GM18517 (cell line): ENCODE measurements around the gene NFILZ.

Experiments used
- ATAC-seq: cut with Tn5 transposase; IDR thresholded peaks from one replicate; pipeline ENCODE4 v1.9.1; 2021; ENCODE audit warnings: mild to moderate bottlenecking, moderate library complexity; ENCODE audit not compliant: unreplicated experiment

Gene NFILZ

DNA sequence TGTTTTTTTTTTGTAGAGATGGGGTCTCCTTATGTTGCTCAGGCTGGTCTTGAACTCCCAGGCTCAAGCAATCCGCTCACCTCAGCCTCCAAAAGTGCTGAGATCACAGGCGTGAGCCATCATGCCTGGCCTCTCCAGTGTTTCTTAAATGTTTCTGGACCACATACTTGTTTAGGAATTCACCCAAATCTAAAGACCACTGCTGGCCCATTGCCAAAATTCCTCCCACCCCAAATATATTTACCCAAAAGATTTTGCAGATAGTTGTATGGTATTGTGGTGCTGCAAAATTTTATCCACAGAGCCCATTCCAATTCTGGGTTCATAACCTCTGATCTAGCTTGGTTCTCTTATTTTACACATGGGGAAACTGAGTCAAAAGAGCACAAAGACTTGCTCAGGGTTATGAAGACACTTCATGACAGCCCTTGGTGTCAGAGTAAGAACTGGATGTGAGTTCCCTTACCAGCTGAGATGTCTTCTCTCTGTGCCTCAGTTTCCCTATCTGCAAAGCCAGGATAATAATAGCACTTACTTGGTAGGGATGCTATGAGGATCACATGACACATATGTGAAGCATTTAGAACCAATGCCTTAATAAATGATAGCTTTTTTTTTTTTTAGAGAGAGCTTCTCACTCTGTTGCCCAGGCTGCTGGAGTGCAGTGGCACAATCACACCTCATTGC lies 10.9 kb downstream of the NFILZ start:
- ATAC-seq, result no peak

DNA sequence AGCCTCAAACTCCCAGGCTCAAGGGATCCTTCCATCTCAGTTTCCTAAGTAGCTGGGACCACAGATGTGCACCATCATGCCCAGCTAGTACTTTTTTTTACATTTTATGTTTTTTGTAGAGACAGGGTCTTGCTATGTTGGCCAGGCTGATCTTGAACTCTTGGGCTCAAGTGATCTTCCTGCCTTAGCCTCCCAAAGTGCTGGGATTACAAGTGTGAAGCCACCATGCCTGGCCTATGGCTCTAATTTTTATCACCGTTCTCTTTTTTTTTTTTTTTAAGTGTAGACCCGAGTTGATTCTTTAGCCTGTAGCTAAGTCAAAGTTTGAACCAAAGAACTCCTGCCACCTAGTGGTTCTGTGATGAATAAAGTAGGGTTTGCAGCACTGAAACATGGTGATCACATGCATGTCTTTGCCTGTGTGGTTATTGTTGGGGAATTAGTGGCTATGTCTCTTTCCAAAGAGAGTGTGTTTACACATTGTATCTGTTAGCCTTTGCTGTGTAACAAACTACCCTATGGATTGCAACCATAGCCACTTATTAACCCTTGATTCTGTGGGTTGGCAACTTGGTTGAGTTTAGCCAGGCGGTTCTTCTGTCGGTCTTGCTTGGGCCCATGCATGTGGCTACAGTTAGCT lies 11.6 kb downstream of the NFILZ start:
- no peak for ATAC-seq

- no peak for ATAC-seq
Observed at GRCh38 chr19:8642561-8642960, 12.1 kb downstream of the NFILZ start.

GRCh38 chr19:8643860-8644653 lies 13.6 kb downstream of the NFILZ start:
- ATAC-seq, result no peak

DNA sequence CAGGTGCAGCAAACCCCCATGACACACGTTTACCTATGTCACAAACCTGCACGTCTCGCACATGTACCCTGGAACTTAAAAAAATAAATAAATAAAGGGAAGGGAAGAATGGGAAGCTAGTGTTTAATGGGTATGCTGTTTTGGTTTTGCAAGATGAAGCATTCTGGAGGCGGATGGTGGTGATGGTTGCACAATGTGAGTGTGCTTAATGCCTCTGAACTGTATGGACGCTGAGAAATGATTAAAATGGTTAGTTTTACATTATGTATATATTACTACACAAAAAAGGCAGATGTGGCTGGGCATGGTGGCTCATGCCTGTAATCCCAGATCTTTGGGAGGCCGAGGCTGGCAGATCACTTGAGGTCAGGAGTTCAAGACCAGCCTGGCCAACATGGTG lies 17.8 kb downstream of the NFILZ start:
- ATAC-seq, result no peak

- no peak for ATAC-seq
Observed at GRCh38 chr19:8654591-8655339, 24.3 kb downstream of the NFILZ start.

- no peak for ATAC-seq
Observed at GRCh38 chr19:8655340-8655709, 24.9 kb downstream of the NFILZ start.

- ATAC-seq, result no peak
Observed at GRCh38 chr19:8657869-8658268, 27.4 kb downstream of the NFILZ start.

GRCh38 chr19:8659905-8660304 lies 29.5 kb downstream of the NFILZ start:
- ATAC-seq, result no peak

DNA sequence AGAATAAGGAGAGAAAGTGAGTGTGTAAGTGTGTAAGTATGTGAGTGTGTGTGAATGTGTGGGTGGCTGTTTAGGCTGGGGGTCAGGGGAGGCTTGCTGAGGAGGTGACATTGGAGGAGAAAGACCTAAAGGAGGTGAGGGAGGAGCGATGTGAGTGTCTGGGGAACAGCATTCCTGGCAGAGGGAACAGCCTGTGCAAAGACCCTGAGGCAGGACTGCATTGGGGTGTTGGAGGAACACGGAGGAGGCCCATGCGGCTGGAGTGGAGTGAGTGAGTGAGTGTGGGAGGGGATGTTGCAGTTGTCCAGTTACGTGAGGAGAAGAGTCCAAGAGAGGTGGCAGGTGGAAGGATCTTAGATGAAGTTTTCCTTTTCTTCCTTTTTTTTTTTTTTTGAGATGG lies 31.8 kb downstream of the NFILZ start:
- no peak for ATAC-seq

- ATAC-seq, result no peak
Observed at GRCh38 chr19:8663920-8664670, 33.7 kb downstream of the NFILZ start.

- ATAC-seq, result no peak
Observed at GRCh38 chr19:8664671-8665057, 34.2 kb downstream of the NFILZ start.

DNA sequence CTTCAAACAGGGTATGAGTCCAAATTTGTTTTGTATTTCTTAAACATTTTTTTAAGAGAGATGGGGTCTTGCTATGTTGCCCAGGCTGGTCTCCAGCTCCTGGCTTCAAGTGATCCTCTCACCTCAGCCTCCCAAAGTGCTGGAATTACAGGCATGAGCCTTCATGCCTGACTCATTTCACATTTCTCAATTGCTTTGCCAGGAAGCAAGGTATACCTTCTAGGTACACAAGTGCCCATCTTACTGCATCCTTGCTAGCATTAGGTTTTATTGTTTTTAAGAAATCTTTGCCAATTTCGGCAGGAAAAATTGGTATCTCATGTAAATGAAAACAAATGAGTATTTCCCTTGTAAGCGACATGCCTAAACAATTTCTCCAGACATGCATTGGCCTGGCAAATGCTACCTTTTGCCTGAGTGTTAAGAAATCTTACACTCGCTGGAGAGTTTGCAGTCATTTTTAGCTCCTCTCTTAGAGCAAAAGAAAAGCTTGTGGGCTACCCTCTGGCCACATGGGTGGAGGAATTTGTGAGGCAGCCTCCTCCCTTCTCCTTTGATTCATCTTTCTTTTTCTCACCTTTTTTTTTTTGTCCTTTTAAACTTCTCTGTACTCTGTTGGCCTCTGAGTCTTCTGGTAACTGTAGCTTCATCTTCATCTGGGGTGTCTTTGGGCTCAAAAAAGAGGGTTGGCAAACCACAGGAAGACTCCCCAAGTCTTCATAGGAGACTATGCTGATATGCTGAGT lies 35.2 kb downstream of the NFILZ start:
- ATAC-seq, result no peak

DNA sequence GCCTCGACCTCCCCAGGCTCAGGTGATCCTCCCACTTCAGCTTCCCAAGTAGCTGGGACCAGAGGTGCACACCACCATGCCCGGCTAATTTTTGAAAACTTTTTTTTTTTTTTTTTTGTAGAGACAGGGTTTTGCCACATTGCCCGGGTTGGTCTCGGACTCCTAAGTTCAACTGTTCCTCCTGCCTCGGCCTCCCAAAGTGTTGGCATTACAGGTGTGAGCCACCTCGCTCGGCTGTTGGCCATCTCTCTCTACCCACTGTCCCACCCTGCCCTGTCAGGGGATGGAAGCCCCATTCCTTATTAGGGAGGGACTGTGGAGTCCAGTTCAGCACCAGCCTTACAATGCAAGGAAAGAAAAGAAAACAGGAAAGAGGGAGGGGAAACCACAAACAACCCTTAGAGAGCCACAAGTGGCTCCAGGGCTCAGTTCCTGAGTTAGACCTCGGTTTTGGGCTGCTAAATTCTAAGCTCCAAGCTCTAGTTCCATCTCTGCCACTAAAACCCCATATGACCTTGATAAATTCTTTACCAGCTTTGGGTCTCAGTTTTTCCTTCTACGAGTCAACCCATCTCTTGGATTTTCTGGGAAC lies 36.5 kb downstream of the NFILZ start:
- ATAC-seq, result no peak

DNA sequence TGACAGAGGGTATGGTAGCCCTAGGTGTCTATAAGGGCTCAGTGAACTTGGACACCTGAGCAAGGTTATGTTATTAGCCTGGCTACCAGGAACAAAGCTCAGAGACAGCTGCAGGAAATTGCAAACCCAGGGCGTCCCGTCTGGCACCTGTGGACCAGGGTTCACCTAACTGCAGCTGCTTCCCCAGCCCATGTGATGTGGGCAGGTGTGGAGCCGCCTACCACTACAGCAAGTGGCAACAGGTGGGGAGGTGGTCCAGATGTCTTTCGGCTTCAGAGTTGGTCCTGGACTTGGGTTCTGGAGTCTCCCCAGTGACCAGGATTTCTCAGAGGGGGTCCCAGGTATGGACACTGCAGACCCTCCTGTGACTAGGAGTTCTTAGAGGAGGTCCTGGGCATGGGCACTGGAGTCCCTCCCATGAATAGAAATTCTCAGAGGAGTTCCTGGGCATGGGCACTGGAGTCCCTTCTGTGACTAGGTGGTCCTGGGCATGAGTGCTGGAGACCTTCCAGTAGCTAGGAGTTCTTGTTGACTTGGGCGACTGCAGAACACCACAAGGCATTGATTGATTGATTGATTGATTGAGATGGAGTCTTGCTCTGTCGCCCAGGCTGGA lies 43.0 kb downstream of the NFILZ start:
- ATAC-seq, result no peak

GRCh38 chr19:8675066-8675465 lies 44.6 kb downstream of the NFILZ start:
- ATAC-seq, result no peak

DNA sequence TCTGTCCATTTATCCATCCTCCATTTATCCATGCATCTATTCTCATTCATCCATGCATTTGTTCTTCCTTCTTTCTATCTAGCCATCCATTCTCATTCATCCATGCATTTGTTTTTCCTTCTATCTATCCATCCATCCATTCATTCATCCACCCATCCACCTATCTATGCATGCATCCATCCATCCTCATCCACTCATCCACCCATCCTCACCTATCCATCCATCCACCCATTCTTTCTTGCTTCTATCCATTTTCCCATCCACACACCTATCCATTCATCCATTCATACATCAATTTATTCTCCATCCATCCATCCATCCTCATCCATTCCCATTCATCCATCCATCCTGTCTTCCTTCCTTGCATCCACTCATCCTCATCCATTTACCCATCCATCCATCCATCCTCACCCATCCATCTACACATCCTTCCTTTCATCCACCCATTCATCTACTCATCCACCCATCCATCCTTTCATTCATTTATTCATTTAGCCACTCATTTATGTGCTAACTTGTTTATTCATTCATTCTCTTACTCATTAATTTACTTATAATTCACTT lies 47.9 kb downstream of the NFILZ start:
- ATAC-seq, result no peak
